ENCODE data around the gene CATSPERD.
"Not testable (repeated sequence)": the region's sequence is repeated elsewhere in the genome, so short reads cannot be mapped to it uniquely, and the experiment has no call there.

Gene CATSPERD

GRCh38 chr19:5686647-5687359, 33.6 kb upstream of the CATSPERD start:
- peak; percentile 97 for DNase-seq (ENCODE audit: low spot score)

GRCh38 chr19:5687360-5688198, 32.9 kb upstream of the CATSPERD start:
- DNase-seq (ENCODE audit: low spot score) = no peak

GRCh38 chr19:5688262-5688881, 32.1 kb upstream of the CATSPERD start:
- not testable (repeated sequence) for DNase-seq (ENCODE audit: low spot score)

- DNase-seq (ENCODE audit: low spot score) = peak; percentile 97
These were observed 30.1 kb upstream of the CATSPERD start, which contains the start of gene RPL36 for GRCh38 chr19:5690125-5690954. Gene RPL36, plus strand, starts transcription at chr19:5690295. Its CDS starts 213 bp downstream, at chr19:5690508.

- peak; percentile 55 for DNase-seq (ENCODE audit: low spot score)
These were observed 29.2 kb upstream of the CATSPERD start for GRCh38 chr19:5690955-5691821.

- peak; percentile 32 for DNase-seq (ENCODE audit: low spot score)
These were observed 28.4 kb upstream of the CATSPERD start for GRCh38 chr19:5691822-5692722.

- DNase-seq (ENCODE audit: low spot score) = no peak
These were observed 27.7 kb upstream of the CATSPERD start for GRCh38 chr19:5692723-5693194.

GRCh38 chr19:5693195-5694166, 27.0 kb upstream of the CATSPERD start:
- DNase-seq (ENCODE audit: low spot score) = no peak

GRCh38 chr19:5694167-5694955, 26.1 kb upstream of the CATSPERD start:
- DNase-seq (ENCODE audit: low spot score) = no peak

GRCh38 chr19:5694956-5695648, 25.3 kb upstream of the CATSPERD start:
- no peak for DNase-seq (ENCODE audit: low spot score)

GRCh38 chr19:5695649-5696195, 24.7 kb upstream of the CATSPERD start:
- DNase-seq (ENCODE audit: low spot score) = no peak

- DNase-seq (ENCODE audit: low spot score) = no peak
These were observed 24.0 kb upstream of the CATSPERD start for GRCh38 chr19:5696196-5697021.

GRCh38 chr19:5697022-5697889, 23.2 kb upstream of the CATSPERD start:
- DNase-seq (ENCODE audit: low spot score) = no peak

GRCh38 chr19:5697890-5698634, 22.4 kb upstream of the CATSPERD start:
- no peak for DNase-seq (ENCODE audit: low spot score)

Data from AG20443 (cell line).